ENCODE measurements around the gene CP.

DNA sequence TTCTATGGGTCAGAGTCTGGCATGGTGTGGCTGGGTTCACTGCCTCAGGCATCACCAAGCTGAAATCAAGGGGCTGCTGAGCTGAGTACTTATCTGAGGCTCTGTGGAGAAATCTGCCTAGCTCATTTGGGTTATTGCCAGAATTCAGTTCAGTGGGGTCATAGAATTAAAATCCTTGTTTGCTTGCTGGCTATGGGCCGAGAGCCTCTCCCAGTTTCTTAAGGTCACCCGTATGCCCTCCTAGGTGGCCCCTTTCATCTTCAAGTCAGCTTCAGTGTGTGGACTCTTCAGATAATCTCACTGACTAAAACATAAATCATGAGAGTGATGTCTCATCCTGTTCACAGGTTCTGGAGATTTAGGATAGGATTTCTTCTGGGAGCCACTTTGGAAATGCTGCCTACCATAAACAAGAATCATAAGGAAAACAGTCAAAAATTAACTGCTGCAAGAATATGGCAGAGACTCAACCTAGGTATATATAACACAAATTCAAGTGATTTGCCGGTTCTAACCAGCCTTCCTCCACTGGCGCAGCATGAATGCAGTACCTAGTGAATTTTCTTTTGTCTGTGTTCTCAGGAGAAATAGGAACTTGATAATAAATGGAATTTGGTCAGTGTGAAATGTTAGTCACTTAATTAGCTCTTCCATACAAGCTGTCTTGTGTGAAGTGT lies 5.3 kb downstream of the CP start:
- TF ChIP-seq EZH2 (IDR thresholded peaks at IDR 0.05; ENCODE audit: borderline replicate concordance, insufficient read depth, low read depth, low read length, poor library complexity, severe bottlenecking), result no peak
- TF ChIP-seq, protein P1, sequence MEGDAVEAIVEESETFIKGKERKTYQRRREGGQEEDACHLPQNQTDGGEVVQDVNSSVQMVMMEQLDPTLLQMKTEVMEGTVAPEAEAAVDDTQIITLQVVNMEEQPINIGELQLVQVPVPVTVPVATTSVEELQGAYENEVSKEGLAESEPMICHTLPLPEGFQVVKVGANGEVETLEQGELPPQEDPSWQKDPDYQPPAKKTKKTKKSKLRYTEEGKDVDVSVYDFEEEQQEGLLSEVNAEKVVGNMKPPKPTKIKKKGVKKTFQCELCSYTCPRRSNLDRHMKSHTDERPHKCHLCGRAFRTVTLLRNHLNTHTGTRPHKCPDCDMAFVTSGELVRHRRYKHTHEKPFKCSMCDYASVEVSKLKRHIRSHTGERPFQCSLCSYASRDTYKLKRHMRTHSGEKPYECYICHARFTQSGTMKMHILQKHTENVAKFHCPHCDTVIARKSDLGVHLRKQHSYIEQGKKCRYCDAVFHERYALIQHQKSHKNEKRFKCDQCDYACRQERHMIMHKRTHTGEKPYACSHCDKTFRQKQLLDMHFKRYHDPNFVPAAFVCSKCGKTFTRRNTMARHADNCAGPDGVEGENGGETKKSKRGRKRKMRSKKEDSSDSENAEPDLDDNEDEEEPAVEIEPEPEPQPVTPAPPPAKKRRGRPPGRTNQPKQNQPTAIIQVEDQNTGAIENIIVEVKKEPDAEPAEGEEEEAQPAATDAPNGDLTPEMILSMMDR (IDR thresholded peaks at IDR 0.05), result no peak

All from B cell (primary cell).